HG02938 (cell line): ENCODE measurements around the gene GON7.
"Not testable (repeated sequence)": the region's sequence is repeated elsewhere in the genome, so short reads cannot be mapped to it uniquely, and the experiment has no call there.

Source experiments
- ATAC-seq: cut with Tn5 transposase; IDR thresholded peaks from one replicate; pipeline ENCODE4 v1.9.1; 2021; ENCODE audit warnings: mild to moderate bottlenecking, moderate library complexity; ENCODE audit not compliant: unreplicated experiment

Gene GON7

DNA sequence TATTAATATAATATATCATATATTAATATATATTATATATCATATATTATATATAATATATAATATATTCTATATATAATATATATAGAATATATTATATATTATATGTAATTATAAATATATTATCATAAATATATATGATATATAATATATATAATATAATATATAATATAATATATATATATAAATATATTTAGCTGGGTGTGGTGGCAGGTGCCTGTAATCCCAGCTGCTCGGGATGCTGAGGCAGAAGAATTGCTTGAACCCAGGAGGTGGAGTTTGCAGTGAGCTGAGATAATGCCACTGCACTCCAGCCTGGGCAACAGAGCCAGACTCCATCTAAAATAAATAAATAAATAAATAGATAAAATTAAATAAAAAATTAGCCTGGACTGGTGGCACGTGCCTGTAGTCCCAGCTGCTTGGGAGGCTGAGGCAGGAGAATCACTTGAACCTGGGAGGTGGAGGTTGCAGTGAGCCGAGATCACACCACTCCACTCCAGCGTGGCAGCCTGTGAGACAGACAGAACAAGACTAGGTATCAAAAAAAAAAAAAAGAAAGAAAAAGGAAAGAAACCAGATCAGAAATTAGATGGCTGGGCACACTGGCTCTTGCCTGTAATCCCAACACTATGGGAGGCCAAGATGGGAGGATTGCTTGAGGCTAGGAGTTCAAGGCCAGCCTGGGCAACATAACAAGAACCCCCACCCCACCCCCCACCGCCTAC is 47.1 kb downstream of the GON7 start:
- not testable (repeated sequence) for ATAC-seq

DNA sequence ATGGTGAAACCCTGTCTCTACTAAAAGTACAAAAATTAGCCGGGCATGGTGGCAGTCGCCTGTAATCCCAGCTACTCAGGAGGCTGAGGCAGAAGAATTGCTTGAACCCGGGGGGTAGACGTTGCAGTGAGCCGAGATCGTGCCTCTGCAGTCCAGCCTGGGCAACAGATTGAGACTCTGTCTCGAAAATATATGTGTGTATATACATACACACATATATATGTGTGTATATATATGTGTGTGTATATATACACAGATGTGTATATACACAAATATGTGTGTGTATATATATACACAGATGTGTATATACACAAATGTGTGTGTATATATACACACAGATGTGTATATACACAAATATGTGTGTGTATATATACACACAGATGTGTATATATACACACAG is 48.5 kb downstream of the GON7 start:
- not testable (repeated sequence) for ATAC-seq

DNA sequence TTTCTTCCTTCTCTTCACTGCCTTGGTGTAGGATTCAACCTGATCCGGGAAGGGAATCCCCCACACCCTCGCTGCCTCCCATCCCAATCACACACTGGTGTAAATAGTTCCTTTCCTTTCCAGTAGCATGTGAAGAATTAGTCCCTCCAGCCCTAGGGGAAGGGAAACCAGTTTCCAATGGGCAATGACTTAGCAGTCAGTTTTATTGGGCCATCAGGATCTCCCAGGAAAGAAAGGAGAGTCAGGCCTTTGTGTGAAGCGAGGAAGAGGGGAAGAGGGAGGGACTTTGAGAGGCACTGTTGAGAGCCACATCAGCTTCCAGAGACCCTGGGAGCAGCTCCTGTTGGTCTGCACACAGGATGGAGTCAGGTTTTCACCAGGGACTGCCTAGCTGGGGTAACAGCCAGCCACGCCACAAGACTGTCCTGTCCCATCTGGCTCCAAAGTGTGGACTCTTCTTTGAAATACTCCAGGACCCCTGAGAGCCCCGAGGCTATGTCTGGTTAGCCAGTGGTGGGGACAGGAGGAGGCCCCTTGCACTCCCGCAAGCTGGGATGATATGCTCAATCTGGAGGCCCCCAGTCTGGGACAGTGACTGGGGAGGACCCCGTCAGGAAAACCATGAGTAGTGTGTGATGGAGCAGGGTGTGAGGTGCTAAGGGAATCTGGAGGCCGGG is 50.0 kb downstream of the GON7 start:
- ATAC-seq, result no peak

DNA sequence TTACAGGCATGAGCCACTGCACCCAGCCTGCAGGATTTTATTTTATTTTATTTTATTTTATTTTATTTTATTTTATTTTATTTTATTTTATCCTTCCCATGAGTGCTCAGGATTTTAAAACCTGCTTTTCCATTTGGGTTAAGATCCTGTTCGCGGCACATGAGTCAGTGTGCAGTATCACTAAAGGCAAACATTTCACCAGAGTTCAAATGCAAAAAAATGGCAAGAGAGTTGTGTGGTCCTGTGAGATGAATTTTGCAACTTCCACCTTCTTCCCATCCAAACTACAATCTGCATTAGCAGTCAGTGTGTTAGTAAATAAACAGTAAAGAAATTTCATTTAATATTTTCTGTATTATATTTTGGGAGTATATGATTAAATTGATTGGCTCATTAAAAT is 51.2 kb downstream of the GON7 start:
- ATAC-seq, result no peak

DNA sequence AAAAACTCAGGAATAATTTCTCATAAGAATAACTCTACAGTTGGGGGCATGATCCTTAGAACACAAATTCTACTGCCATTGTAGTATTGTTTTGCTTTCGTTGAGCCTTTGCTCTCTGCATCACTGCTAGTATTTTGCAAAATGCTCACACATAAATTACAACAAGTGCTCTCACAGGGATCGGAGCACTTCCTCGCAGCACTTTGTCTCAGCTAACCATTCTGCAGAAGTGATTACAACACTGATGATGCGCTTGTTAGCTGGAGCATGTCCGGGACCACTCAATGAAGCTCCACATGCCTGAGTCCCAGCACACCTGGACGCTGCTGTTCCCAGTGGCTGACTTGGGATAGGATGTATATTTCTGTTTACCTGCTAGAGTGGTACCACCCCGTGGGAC is 53.7 kb downstream of the GON7 start:
- no peak for ATAC-seq
